HL-60/S4 treated with retinoic acid at 250 ng/mL for 4 days and 3 days (cell line): ENCODE data around the gene FIBP.

Experiments used
- in situ Hi-C: fragments of 300-500 bp; cut with MboI; formaldehyde crosslinking; loops from 2 replicates; pipeline ENCODE4 v1.7.0; 2022; ENCODE audit warnings: low sequenced_read_pairs

The FIBP gene

DNA sequence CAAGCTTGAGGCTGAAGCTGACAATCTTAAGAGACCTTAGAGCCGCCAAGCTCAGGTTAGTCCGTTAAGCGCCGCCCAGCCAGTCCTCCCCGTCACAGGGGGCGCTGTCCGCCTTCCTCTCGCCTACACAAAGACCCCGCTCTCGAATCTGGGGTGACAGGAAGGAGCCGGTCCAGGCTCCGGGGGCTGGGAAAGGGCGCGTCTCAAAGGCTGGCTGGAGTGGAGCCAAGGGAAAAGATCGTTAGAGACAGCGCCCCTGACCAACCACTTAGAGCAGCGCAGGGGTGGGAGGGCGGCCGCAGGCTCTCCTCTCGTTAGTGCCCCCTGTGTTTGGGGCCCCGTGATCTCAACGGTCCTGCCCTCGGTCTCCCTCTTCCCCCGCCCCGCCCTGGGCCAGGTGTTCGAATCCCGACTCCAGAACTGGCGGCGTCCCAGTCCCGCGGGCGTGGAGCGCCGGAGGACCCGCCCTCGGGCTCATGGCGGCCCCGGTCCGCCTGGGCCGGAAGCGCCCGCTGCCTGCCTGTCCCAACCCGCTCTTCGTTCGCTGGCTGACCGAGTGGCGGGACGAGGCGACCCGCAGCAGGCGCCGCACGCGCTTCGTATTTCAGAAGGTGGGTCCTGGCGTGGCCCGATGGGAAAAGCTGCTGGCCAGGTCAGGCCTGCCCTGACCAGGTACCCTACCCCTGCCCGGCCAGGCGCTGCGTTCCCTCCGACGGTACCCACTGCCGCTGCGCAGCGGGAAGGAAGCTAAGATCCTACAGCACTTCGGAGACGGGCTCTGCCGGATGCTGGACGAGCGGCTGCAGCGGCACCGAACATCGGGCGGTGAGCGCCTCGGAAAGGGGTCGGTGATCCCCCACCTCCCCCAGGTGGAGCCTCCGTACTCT lies 27.8 kb downstream of the FIBP start, which contains the start of gene MUS81:
Gene MUS81 (plus strand): TSS at position 156 of the 887 bp plus-strand sequence. CDS start 321 bp downstream, at position 477.
- in situ Hi-C loops = no loop called here

DNA sequence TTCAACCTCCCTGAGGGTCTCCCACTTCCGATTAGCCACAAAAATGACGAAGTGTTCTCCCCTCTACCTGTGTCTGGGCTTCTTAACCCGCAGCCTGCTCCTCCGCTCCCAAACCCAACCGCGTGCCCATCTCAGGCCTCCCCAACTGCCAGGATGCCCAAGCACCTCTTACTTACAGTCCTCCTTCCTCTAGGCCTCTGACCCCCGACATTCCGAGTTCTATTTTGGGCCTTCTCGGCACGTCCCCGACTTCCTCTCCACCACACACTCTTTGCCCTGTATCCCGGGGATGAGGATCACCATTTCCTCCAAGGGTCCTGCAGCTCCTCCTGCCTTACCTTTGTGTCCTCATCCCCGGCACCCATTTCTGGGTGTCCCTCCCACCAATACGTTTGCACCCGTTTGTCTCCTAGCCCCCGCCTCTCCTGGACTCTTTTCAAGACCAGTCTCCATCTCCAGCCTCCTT lies 28.4 kb downstream of the FIBP start:
- in situ Hi-C loops = no loop called here

DNA sequence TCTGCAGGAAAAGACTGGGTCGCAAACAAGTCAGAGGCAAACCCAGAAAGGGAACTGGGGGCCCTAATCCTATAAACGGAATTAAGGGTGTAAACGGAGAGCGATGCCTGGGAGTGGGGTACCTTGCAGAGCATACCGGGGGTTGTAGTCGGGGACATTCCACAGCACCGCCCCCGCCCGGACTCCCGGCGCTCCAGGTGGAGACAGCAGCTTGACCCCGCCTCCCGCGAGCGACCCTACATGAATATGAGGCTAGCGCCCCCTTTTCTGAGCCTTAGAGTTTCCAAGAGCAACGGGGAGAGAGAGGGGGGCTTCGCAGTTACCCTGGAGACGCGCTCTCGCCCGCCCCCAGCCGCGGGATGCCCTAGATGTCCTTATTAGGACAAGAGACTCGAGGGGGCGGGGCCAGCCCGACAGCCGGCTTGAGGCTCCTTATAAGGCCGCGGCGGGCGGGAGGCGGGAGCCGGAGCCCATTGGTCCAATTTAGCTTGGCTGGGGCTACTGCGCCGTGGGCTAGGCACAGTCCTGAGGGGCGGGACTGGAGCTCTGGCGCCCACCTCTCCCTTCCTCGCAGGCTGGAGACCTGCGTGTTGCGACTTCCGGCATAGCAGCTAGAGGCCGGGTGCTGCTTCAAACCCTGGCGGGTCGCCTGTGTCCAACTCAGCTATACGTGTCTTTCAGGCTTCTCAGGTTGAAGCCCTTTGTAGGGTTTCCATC lies 29.0 kb downstream of the FIBP start:
- in situ Hi-C loops = no loop called here

GRCh38 chr11:65858681-65859087 lies 29.6 kb downstream of the FIBP start:
- in situ Hi-C loops = no loop called here

DNA sequence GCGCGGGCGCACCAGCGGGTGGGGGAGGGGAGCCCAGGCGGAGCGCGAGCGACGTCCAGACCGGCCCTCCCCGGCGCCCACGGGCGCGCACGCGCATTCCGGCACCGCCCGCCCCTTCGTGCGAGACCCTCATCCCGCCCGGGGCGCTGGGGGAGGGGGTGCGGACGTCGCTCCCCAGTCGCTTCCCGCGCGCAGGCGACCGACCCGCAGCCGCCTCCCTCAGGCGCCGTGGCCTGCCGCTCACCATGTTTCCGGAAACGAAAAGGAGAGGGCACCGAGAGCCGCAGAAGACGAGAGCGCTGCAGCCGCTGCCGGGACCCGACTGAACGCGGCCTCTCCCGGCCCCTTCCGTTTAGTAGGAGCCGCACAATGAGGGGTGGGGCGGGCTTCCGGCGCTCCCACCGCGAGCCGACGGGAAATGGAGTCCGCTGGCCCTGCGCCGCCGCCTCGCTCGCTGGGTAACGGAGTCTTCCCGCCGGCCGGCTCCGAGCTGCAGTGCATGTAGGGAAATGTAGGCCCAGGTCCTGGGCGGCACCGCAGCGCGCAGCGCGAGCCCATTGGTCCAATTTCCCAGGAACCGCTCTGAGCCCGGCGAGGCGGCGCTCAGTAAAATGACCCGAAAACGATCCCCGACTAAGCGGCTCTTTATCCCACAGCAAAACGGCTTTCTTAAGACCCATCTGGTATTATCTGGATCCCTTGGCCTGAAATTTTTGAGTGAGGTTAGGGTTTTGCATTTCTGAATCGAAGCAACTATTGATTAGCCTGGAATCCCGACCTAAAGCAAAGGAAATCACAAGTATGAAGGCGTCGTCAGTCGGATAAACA lies 30.2 kb downstream of the FIBP start, which contains the start of gene CFL1:
Gene CFL1 (minus strand): TSS at position 328 of the 828 bp plus-strand sequence. CDS start 81 bp downstream, at position 247.
- in situ Hi-C loops = no loop called here

- in situ Hi-C loops = no loop called here
Observed at GRCh38 chr11:65857500-65857852, 30.8 kb downstream of the FIBP start.

- in situ Hi-C loops = no loop called here
Observed at GRCh38 chr11:65856689-65857499, 31.4 kb downstream of the FIBP start.

DNA sequence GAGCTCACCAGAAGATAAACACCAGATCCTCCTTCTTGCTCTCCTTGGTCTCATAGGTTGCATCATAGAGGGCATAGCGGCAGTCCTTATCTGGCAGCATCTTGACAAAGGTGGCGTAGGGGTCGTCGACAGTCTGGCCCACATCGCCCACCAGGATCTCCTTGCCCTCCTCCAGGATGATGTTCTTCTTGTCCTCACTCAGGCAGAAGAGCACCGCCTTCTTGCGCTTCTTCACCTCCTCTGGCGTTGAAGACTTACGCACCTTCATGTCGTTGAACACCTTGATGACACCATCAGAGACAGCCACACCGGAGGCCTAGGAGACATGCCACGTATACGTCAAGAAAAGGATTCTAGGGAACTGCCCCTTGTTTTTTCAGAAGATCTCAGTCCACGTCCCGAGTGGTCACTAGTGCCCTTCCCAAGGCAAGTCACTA lies 32.3 kb downstream of the FIBP start:
- in situ Hi-C loops = no loop called here

DNA sequence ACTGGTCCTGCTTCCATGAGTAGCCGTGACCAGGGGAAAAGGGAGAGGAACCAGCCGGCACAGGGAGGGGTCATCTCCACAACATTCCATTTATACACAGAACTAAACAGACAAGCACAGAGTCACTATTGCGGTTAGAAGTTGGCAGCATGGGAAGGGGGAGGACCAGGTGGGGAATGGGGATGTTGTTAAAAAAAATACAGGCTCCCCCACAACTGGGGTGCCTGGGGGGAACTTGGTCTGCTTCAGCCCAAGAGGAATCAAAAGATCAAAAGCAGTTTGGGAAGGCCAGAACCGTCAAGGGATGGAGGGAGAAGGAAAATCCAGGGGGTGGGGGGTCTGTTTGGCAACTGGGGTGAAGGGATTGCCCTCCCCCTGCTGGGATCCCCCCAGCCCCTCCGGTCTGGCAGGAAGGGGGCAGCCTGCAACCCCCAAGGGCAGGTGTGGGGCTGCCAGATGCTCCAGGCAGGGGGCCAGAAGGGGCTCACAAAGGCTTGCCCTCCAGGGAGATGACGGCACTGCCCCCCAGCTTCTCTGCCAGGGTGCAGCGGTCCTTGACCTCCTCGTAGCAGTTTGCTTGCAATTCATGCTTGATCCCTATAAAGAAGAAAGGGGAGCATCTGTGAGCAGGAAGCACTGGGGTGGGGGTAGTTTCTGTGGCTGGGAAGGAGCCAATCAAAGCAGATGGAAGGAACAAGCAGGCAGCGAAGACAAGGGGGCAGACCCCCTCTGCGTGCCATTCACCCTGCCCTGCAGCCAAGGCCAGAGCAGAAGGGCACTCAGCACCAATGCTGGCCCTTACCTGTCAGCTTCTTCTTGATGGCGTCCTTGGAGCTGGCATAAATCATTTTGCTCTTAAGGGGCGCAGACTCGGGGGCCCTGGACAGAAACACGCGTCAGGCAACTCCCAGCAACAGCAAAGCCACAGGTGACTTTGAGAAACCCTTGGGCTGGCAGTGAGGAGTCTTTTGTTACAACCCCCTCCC lies 33.1 kb downstream of the FIBP start:
- in situ Hi-C loops = no loop called here

DNA sequence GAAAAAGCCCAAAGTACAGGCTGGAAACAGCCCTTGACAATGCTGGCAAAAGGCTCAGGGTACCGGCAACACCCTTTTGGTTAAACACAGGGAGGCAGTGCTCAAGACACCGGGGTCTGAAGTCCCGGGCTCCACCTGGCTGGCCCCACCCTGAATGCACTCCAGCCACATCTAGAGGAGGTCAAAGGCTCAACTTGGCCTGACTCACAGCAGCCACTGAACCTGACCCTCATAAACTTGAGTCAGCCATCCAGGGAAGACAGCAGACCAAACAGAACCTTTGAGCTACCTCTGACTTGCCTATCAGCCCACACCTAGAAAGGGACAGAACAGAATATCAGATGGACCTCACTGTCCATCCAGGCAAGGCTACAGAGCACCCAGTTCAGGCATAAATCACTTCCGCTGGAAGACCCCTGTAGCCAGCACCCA lies 34.1 kb downstream of the FIBP start:
- in situ Hi-C loops = no loop called here

DNA sequence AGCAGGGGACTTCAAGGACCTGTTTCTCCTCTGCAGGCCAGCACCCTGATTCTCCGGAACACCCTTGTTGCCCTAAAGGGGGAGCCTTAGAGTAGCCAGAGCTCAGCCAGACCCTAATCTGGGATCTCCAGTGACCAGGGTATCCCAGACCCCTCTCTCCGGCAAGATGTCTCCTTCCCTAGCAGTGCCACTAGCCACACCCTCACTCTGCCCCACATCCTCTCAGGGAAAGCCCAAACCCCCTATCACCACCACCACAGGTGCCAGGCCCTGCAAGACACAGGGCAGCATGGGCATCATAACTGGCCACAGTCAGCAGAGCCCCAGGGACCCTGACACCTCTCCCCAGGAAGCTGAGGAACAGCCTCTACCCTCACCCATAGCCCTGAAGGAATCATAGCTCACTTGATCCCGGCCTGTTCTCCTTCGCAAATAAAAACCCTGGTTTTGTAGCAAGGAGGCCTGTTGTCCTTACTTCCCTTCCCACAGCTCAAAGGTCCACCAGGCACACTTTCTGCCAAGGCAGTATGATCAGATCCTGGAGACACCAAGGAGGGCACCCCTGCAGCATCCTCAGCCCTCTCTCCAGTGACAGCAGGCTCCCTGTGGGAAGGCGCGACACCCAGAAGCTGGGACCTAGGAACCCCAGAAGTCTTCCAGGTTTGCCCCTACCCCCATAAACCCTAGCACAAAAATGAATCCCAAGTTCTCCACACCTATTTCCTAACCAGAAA lies 34.9 kb downstream of the FIBP start:
- in situ Hi-C loops = no loop called here

DNA sequence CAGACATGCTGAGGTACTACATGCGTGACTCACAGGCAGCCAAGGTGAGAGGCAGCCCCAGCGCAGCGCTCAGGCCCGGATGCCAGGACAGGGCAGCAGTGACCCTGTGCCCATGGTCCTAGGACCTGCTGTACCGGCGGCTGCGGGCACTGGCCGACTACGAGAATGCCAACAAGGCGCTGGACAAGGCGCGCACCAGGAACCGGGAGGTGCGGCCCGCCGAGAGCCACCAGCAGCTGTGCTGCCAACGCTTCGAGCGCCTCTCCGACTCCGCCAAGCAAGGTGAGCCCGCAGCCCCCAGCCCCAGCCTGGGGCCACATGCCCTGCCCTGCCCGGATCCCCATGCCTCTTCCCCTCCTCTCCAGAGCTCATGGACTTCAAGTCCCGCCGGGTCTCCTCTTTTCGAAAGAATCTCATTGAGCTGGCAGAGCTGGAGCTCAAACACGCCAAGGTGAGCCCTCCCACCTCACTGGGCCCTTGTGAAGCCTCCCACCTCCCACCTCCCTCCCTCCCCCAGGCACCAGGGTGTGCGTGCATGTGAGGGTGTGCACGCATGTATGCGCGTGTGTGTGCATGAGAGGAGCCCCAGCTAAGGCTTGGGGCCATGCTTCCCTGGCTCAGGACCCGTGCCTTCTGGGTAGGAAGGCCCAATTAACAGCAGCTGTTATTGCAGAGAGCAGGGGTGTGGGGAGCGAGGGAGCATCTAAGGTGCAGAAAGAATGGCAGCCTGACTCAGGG lies 35.6 kb downstream of the FIBP start:
- in situ Hi-C loops = no loop called here

DNA sequence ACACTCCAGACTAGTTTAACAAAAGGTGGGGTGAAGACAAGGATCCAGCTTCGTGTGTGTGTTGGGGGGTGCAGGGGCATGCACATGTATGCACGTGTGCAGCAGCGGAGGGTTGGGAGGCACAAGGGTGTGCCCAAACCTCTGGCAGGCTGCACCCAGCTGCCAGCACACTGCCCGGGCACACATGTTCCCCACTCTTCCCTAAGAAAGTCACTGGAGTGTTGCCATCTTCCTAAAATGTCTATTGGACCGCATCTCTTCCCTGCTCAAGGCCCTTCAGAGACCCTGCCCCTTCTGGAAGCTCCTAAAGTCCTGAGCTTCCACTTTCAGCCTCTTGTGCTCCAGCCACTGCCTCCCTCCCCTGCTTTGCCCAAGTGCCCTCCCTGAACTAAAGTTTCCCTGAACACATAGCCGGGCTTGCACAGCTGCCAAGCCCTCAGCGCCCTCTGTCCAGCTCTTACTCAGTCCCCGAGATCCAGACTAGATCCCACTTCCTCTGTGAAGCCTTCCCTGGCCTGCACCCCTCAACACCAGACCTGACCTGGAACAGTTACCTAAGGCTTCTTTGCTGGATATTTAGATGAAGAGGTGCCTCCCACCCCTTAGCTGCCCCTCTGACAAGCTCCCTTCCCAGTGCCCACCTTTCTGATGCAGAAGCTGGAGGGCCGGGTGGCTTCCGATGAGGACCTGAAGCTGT lies 36.3 kb downstream of the FIBP start:
- in situ Hi-C loops = no loop called here

- in situ Hi-C loops = no loop called here
Observed at GRCh38 chr11:65851083-65851579, 37.1 kb downstream of the FIBP start.

DNA sequence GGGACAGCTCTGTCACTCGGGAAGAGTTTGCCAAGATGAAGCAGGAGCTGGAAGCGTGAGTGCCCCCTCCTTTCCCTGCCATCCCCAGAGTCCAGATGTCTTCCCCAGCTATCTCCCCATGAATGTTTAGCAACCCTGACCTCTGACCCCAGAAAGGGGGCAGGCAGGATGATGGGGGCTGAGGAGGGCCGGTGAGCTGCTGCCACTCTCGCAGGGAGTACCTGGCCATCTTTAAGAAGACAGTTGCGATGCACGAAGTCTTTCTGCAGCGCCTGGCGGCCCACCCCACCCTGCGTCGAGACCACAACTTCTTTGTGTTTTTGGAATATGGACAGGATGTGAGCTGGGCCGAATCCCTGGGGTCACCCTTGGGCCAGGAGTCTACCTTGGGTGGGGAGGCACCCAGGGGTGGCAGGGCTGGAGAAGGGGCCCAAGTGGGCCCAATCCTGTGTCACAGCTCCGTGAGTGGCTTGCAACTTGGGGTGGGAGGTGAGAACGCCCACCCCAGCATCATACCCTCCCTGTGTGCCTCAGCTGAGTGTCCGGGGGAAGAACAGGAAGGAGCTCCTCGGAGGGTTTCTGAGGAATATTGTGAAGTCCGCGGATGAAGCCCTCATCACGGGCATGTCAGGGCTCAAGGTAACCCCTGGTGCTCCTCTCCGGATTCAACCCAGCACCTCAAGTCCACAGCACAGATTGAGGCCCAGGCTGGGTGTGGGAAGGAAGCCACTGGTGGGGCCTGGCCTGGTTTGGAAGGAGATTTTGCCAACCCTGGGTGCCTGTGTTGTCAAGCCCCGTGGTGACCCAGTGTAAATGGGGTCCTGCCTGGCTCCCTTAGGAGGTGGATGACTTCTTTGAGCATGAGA lies 37.8 kb downstream of the FIBP start:
- in situ Hi-C loops = no loop called here

DNA sequence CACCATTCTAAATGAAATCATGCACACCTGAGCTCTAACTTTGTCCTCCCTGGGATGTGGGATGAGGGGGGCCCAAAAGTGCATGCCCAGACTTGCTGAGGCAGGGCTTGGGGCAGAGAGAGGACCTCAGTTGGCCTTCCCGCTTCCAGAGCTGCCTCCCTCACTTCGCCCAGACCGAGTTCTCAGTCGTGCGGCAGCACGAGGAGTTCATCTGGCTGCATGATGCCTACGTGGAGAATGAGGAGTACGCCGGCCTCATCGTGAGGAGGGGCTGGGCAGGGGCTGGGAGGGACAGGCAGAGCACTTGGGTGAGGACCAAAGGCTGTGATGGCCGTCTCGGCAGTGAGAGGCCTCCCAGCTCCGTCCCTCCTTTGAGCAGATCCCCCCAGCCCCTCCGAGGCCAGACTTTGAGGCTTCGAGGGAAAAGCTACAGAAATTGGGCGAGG lies 38.5 kb downstream of the FIBP start:
- in situ Hi-C loops = no loop called here
